H1 (cell line): ENCODE measurements around the gene ZNF615. TPM values are rescaled to one million over a fixed set of nuclear protein-coding genes. Genes with fewer than 3 reads are reported as not detected.

Experiments used
- CTCF ChIA-PET: fragments of 300-600 bp; sonication (Branson Sonifier 250); formaldehyde crosslinking; loops from one replicate; lab custom pipeline; 2021; ENCODE audit not compliant: partially characterized antibody; lab: Charles Lee
- POLR2A ChIA-PET: fragments of 300-600 bp; sonication (Branson Sonifier 250); formaldehyde crosslinking; loops from one replicate; lab custom pipeline; 2021; ENCODE audit warnings: inconsistent platforms; ENCODE audit not compliant: partially characterized antibody; lab: Charles Lee
- DNase-seq, 2 experiments: peaks; one replicate each; pipeline versions ENCODE4 v3.0.0 to v3.0.0-alpha.2; 2010 to 2022; ENCODE audit warnings: low spot score in 2 of 2, low read depth in 1 of 2, mixed read lengths in 1 of 2
- FAIRE-seq: peaks from 2 replicates; lab custom pipeline; 2011; peaks lifted over from hg19 to GRCh38; lab: Jason Lieb, UNC
- H2AFZ ChIP-seq: 2 replicates; pipeline ENCODE4 v1.8.1; 2012; ENCODE audit warnings: low read length, inconsistent platforms
- H2AK5ac ChIP-seq: 2 replicates; pipeline ENCODE4 v1.6.1; 2013; ENCODE audit warnings: low read depth, low read length
- H2BK120ac ChIP-seq: replicated peaks from 2 replicates; pipeline ENCODE3; 2013; ENCODE audit warnings: low read depth, low read length, inconsistent platforms
- H2BK12ac ChIP-seq: 2 replicates; pipeline ENCODE4 v1.6.1; 2013; ENCODE audit warnings: low read depth, low read length
- H2BK15ac ChIP-seq: 2 replicates; pipeline ENCODE4 v1.6.1; 2013; ENCODE audit warnings: low read length
- H2BK20ac ChIP-seq: 2 replicates; pipeline ENCODE4 v1.6.1; 2013; ENCODE audit warnings: low read length
- H2BK5ac ChIP-seq: 2 replicates; pipeline ENCODE4 v1.6.1; 2013; ENCODE audit warnings: low read depth, low read length
- H3K14ac ChIP-seq: 2 replicates; pipeline ENCODE4 v1.6.1; 2013; ENCODE audit warnings: inconsistent platforms; ENCODE audit not compliant: insufficient read length
- H3K18ac ChIP-seq: 2 replicates; pipeline ENCODE4 v1.6.1; 2013; ENCODE audit warnings: low read length; ENCODE audit errors: extremely low read depth
- H3K23ac ChIP-seq: 2 replicates; pipeline ENCODE4 v1.6.1; 2013; ENCODE audit warnings: inconsistent platforms; ENCODE audit not compliant: insufficient read length
- H3K23me2 ChIP-seq: 2 replicates; pipeline ENCODE4 v1.6.1; 2013; ENCODE audit warnings: low read depth, low read length
- H3K27ac ChIP-seq: 2 replicates; pipeline ENCODE4 v1.6.1; 2011; ENCODE audit warnings: low read depth, low read length, inconsistent platforms
- H3K27me3 ChIP-seq, 4 experiments: replicated peaks in 1 of 4; 1 replicate in 1 of 4; 2 replicates in 3 of 4; pipeline versions ENCODE4 v1.6.1 to v1.8.1; 2011 to 2013; ENCODE audit warnings: low read length in 3 of 4, mild to moderate bottlenecking in 3 of 4, inconsistent platforms in 2 of 4, mixed read lengths in 2 of 4, moderate library complexity in 1 of 4; ENCODE audit not compliant: control insufficient read depth in 3 of 4, insufficient read depth in 3 of 4; ENCODE audit errors: extremely low read depth in 1 of 4
- H3K36me3 ChIP-seq, 4 experiments: 2 replicates each; pipeline versions ENCODE4 v1.6.1 to v1.8.1; 2011 to 2013; ENCODE audit warnings: mild to moderate bottlenecking in 4 of 4, low read length in 3 of 4, moderate library complexity in 2 of 4, control low read depth in 1 of 4, inconsistent platforms in 1 of 4; ENCODE audit not compliant: insufficient read depth in 4 of 4, control insufficient read depth in 2 of 4
- H3K4ac ChIP-seq: replicated peaks from 2 replicates; pipeline ENCODE3; 2013; ENCODE audit warnings: low read length, low read depth, mixed read lengths, inconsistent platforms; ENCODE audit not compliant: insufficient read length
- H3K4me1 ChIP-seq, 4 experiments: replicated peaks in 1 of 4; 1 replicate in 1 of 4; 2 replicates in 3 of 4; pipeline versions ENCODE4 v1.6.1 to v1.8.1; 2011 to 2013; ENCODE audit warnings: low read length in 3 of 4, inconsistent platforms in 2 of 4, mixed read lengths in 1 of 4; ENCODE audit not compliant: insufficient read depth in 4 of 4, control insufficient read depth in 3 of 4
- H3K4me2 ChIP-seq, 2 experiments: 2 replicates each; pipeline versions ENCODE4 v1.6.1 to v1.8.1; 2011 to 2013; ENCODE audit warnings: low read depth in 2 of 2, low read length in 2 of 2, control low read depth in 1 of 2, inconsistent platforms in 1 of 2, mild to moderate bottlenecking in 1 of 2; ENCODE audit not compliant: insufficient read depth in 1 of 2
- H3K4me3 ChIP-seq, 4 experiments: fragments of 200-600, 300-600 bp in 1 of 4; sonication (generic), shearing (Covaris generic), sonication (Bioruptor Twin) in 1 of 4; 2 replicates each; pipeline versions ENCODE4 v1.5.1 to v1.8.1; 2011 to 2016; ENCODE audit warnings: low read length in 4 of 4, low read depth in 3 of 4, control low read depth in 2 of 4, inconsistent platforms in 2 of 4, mild to moderate bottlenecking in 2 of 4, mixed read lengths in 1 of 4, moderate library complexity in 1 of 4; ENCODE audit not compliant: insufficient read depth in 2 of 4; ENCODE audit errors: extremely low read depth in 1 of 4
- H3K56ac ChIP-seq: replicated peaks from 2 replicates; pipeline ENCODE3; 2013; ENCODE audit warnings: low read depth, mild to moderate bottlenecking, mixed read lengths, low read length, inconsistent platforms; ENCODE audit not compliant: insufficient read length
- H3K79me1 ChIP-seq: 2 replicates; pipeline ENCODE4 v1.6.1; 2013; ENCODE audit warnings: low read depth, low read length, control low read depth
- H3K79me2 ChIP-seq, 2 experiments: 2 replicates each; pipeline versions ENCODE4 v1.6.1 to v1.8.1; 2012 to 2013; ENCODE audit warnings: low read length in 2 of 2, mild to moderate bottlenecking in 2 of 2, inconsistent platforms in 1 of 2; ENCODE audit not compliant: insufficient read depth in 2 of 2, control insufficient read depth in 1 of 2
- H3K9ac ChIP-seq, 4 experiments: replicated peaks in 1 of 4; 1 replicate in 1 of 4; 2 replicates in 3 of 4; pipeline versions ENCODE4 v1.6.1 to v1.8.1; 2011 to 2013; ENCODE audit warnings: low read depth in 3 of 4, low read length in 3 of 4, control low read depth in 2 of 4, mild to moderate bottlenecking in 2 of 4, moderate library complexity in 2 of 4, inconsistent platforms in 1 of 4; ENCODE audit errors: extremely low read depth in 1 of 4
- H3K9me3 ChIP-seq, 2 experiments: 2 replicates each; pipeline versions ENCODE4 v1.6.1 to v1.8.1; 2012 to 2013; ENCODE audit warnings: mild to moderate bottlenecking in 2 of 2, moderate library complexity in 2 of 2, control low read depth in 1 of 2, inconsistent platforms in 1 of 2, low read depth in 1 of 2, low read length in 1 of 2, mixed read lengths in 1 of 2; ENCODE audit not compliant: insufficient read depth in 2 of 2
- H4K20me1 ChIP-seq, 2 experiments: replicated peaks in 1 of 2; 2 replicates each; pipeline versions ENCODE3 to v1.8.1; 2011 to 2013; ENCODE audit warnings: inconsistent platforms in 2 of 2, low read length in 2 of 2, mild to moderate bottlenecking in 1 of 2; ENCODE audit not compliant: insufficient read depth in 2 of 2, control insufficient read depth in 1 of 2
- H4K5ac ChIP-seq: 2 replicates; pipeline ENCODE4 v1.6.1; 2013; ENCODE audit warnings: low read length, low read depth, mixed read lengths, inconsistent platforms; ENCODE audit not compliant: insufficient read length
- H4K8ac ChIP-seq: 2 replicates; pipeline ENCODE4 v1.8.0; 2013; ENCODE audit warnings: mild to moderate bottlenecking, moderate library complexity, low read length, inconsistent platforms; ENCODE audit not compliant: insufficient read depth; ENCODE audit errors: extremely low read depth
- H4K91ac ChIP-seq: replicated peaks from 2 replicates; pipeline ENCODE3; 2013; ENCODE audit warnings: low read length, mixed read lengths, inconsistent platforms; ENCODE audit not compliant: insufficient read length
- CHD1 ChIP-seq: IDR thresholded peaks from 2 replicates; pipeline ENCODE4 v1.6.1; 2012; ENCODE audit warnings: low read depth, low read length, improper control_type of control experiment
- EZH2 ChIP-seq: fragments of 200-600 bp; sonication (generic); IDR thresholded peaks from 2 replicates; pipeline ENCODE4 v1.7.1; 2012; ENCODE audit warnings: low read depth, mild to moderate bottlenecking, moderate library complexity, low read length, inconsistent platforms; ENCODE audit not compliant: severe bottlenecking
- GABPA ChIP-seq: IDR thresholded peaks from 2 replicates; pipeline ENCODE4 v1.6.1; 2011; ENCODE audit warnings: mild to moderate bottlenecking, low read length, moderate library complexity, borderline replicate concordance; ENCODE audit not compliant: insufficient read depth
- GTF2F1 ChIP-seq: IDR thresholded peaks from 2 replicates; pipeline ENCODE4 v1.6.1; 2012; ENCODE audit warnings: low read depth, low read length, improper control_type of control experiment, borderline replicate concordance
- RFX5 ChIP-seq: IDR thresholded peaks from 2 replicates; pipeline ENCODE4 v1.6.1; 2011; ENCODE audit warnings: low read depth, low read length, improper control_type of control experiment, borderline replicate concordance
- SIN3A ChIP-seq, 2 experiments: IDR thresholded peaks in 1 of 2; conservative IDR thresholded peaks in 1 of 2; 2 replicates each; pipeline ENCODE4 v1.6.1; 2011 to 2012; ENCODE audit warnings: low read length in 2 of 2, improper control_type of control experiment in 1 of 2, low read depth in 1 of 2, mild to moderate bottlenecking in 1 of 2
- TBP ChIP-seq: IDR thresholded peaks from 2 replicates; pipeline ENCODE4 v1.6.1; 2011; ENCODE audit warnings: low read depth, low read length, improper control_type of control experiment
- ZNF274 ChIP-seq: IDR thresholded peaks from 2 replicates; pipeline ENCODE4 v1.7.0; 2012; ENCODE audit warnings: low read length, borderline replicate concordance; ENCODE audit errors: extremely low read depth
- WGBS, 2 experiments: shearing (Covaris generic) in 1 of 2; methylation state at CpG; one replicate each; pipeline versions ENCODE4 v1.1.6 to v1.1.7; 2013 to 2015; ENCODE audit warnings: low lambda C conversion rate in 2 of 2, mixed read lengths in 2 of 2, inconsistent platforms in 1 of 2, low coverage in 1 of 2, missing lambda C conversion rate in 1 of 2; ENCODE audit not compliant: insufficient replicate concordance in 2 of 2, insufficient coverage in 1 of 2, insufficient read length in 1 of 2; ENCODE audit errors: extremely low coverage in 1 of 2, missing lambda C conversion rate in 1 of 2; 5-methylcytosine and 5-hydroxymethylcytosine counted together
- polyA plus RNA-seq, 7 experiments: library from polyadenylated mRNA; depleted of rRNA in 3 of 7; stranded (reverse) in 5 of 7; unstranded in 2 of 7; fragments of >200 nt in 5 of 7; fragments of 200-250 nt in 2 of 7; gene quantifications; 1 replicate in 5 of 7; 2 replicates in 1 of 7; 4 replicates in 1 of 7; pipeline versions ENCODE4 v1.2.1 to v1.2.3, GENCODE V29; 2011 to 2013; ENCODE audit warnings: missing spikeins in 2 of 7, mixed read lengths in 2 of 7
- total RNA-seq: library from RNA; stranded (reverse); fragmentation: NEBNext Ultra II Directional; extraction: Animal tissue kit (Norgen Biotek cat#: 25700); gene quantifications from 2 replicates; pipeline ENCODE4 v1.2.1, GENCODE V29; 2021

ZNF615 gene
- total and polyA plus RNA-seq, 2 of the 8 experiments (the other 6 are each of a cell fraction or from before 2014, with no cell fraction given) = 2.8 to 7.5 TPM

- DNase-seq (no peak), FAIRE-seq (no peak)
- Histone ChIP-seq H2AFZ (no peak overlapping the region), H2BK12ac (no peak overlapping the region), H3K18ac (no peak overlapping the region), H3K36me3 (peaks cover 2 to 70% (median 38%) of the 10 kb centered on the region in 4 experiments; a peak in 7 of 8 replicates), H4K91ac (no peak overlapping the region), H3K27me3 (no peaks in the 10 kb centered on the region), H3K4me2 (no peak overlapping the region), H3K23ac (no peak overlapping the region), H3K4ac (no peak overlapping the region), H3K4me3 (no peak overlapping the region), H3K27ac (no peak overlapping the region), H3K9me3 (peaks cover 38 to 40% of the 10 kb centered on the region in 2 experiments), H3K14ac (no peak overlapping the region), H4K20me1 (no peaks in the 10 kb centered on the region), H3K23me2 (no peaks in the 10 kb centered on the region), H2AK5ac (no peak overlapping the region), H3K56ac (no peak overlapping the region), H2BK120ac (no peak overlapping the region), H2BK5ac (no peak overlapping the region), H3K9ac (no peak overlapping the region), H4K8ac (no peak overlapping the region), H3K4me1 (no peaks in the 10 kb centered on the region), H3K79me1 (no peaks in the 10 kb centered on the region), H2BK15ac (no peak overlapping the region), H2BK20ac (no peak overlapping the region), H3K79me2 (no peaks in the 10 kb centered on the region), H4K5ac (no peak overlapping the region)
- 87% methylated on average over 4 of the region's 4 CpGs; no CpG with 5 or more reads in 1 of the 2 experiments for WGBS, 2 experiments
- POLR2A ChIA-PET = no interaction called here
- no peak for TF ChIP-seq SIN3A (conservative IDR thresholded peaks at IDR 0.05 in 1 of 2, IDR thresholded peaks at IDR 0.05 in 1 of 2; ENCODE audit: low read depth in 1 of 2, low read length in 2 of 2)
- no peak for TF ChIP-seq TBP
- TF ChIP-seq GABPA = no peak
- no peak for TF ChIP-seq CHD1
- TF ChIP-seq EZH2 = no peak
- no peak for TF ChIP-seq RFX5
- TF ChIP-seq GTF2F1 = no peak
- TF ChIP-seq ZNF274 = no peak
- CTCF ChIA-PET = no interaction called here
Observed at GRCh38 chr19:52039169-52039568, 31.2 kb upstream of the ZNF615 start.
